ENCODE results near the gene TMEM9. TPM values are rescaled to one million over a fixed set of nuclear protein-coding genes. Genes with fewer than 3 reads are reported as not detected.

TMEM9 gene
- total RNA-seq, 6 donors from 2014 or later: 29.3 to 73.6 (median 59.2) TPM

- Histone ChIP-seq H3K4me3 (peak overlapping the region; percentile 8 to 63 (median 48)), H3K9me3 (no peaks in the 10 kb centered on the region), H3K27me3 (peaks cover 0 to 9% (median 4%) of the 10 kb centered on the region in 4 donors), H3K27ac (peak overlapping the region in 3 of 4 donors; percentile 7 to 69 (median 8)), H3K36me3 (no peaks in the 10 kb centered on the region), H3K4me1 (peaks cover 0 to 23% (median 12%) of the 10 kb centered on the region in 4 donors)
- ATAC-seq (ENCODE audit: low FRiP score in 2 of 2) (peak; percentile 90 to 96), DNase-seq (peak; percentile 86 to 89)
- WGBS, 2 donors: 6 to 24% methylated on average over 19 to 77 of the region's 88 CpGs
- no peak for TF ChIP-seq POLR2AphosphoS5 (IDR thresholded peaks at IDR 0.05)
- TF ChIP-seq EP300 (IDR thresholded peaks at IDR 0.05): no peak
- TF ChIP-seq, protein P1, sequence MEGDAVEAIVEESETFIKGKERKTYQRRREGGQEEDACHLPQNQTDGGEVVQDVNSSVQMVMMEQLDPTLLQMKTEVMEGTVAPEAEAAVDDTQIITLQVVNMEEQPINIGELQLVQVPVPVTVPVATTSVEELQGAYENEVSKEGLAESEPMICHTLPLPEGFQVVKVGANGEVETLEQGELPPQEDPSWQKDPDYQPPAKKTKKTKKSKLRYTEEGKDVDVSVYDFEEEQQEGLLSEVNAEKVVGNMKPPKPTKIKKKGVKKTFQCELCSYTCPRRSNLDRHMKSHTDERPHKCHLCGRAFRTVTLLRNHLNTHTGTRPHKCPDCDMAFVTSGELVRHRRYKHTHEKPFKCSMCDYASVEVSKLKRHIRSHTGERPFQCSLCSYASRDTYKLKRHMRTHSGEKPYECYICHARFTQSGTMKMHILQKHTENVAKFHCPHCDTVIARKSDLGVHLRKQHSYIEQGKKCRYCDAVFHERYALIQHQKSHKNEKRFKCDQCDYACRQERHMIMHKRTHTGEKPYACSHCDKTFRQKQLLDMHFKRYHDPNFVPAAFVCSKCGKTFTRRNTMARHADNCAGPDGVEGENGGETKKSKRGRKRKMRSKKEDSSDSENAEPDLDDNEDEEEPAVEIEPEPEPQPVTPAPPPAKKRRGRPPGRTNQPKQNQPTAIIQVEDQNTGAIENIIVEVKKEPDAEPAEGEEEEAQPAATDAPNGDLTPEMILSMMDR (IDR thresholded peaks at IDR 0.05): peak; percentile 83 to 96 (median 88)
- TF ChIP-seq POLR2A (IDR thresholded peaks at IDR 0.05): peak in 1 of 4 donors; percentile 52
Measured at GRCh38 chr1:201114245-201115131, 39.8 kb downstream of the TMEM9 start.

- peaks cover 0 to 23% (median 12%) of the 10 kb centered on the region in 4 donors for H3K4me1 ChIP-seq
- ATAC-seq (ENCODE audit: low FRiP score in 2 of 2) (no peak), DNase-seq (no peak)
- no peaks in the 10 kb centered on the region for H3K36me3 ChIP-seq
- no peaks in the 10 kb centered on the region for H3K9me3 ChIP-seq
- H3K27me3 ChIP-seq: peaks cover 0 to 9% (median 4%) of the 10 kb centered on the region in 4 donors
- H3K4me3 ChIP-seq: peak overlapping the region in 3 of 4 donors; percentile 38 to 63 (median 59)
- H3K27ac ChIP-seq: no peak overlapping the region
- WGBS, 2 donors: 40 to 48% methylated on average over 12 to 17 of the region's 17 CpGs
- TF ChIP-seq, protein P1 (IDR thresholded peaks at IDR 0.05): no peak
- TF ChIP-seq POLR2AphosphoS5 (IDR thresholded peaks at IDR 0.05) (no peak), EP300 (IDR thresholded peaks at IDR 0.05) (no peak), POLR2A (IDR thresholded peaks at IDR 0.05) (no peak)
Measured at GRCh38 chr1:201113451-201114244, 40.6 kb downstream of the TMEM9 start.

- Histone ChIP-seq H3K27ac (no peak overlapping the region), H3K4me3 (no peak overlapping the region), H3K4me1 (peaks cover 0 to 23% (median 12%) of the 10 kb centered on the region in 4 donors), H3K27me3 (peaks cover 0 to 9% (median 4%) of the 10 kb centered on the region in 4 donors), H3K9me3 (no peaks in the 10 kb centered on the region), H3K36me3 (no peaks in the 10 kb centered on the region)
- TF ChIP-seq POLR2A (IDR thresholded peaks at IDR 0.05): no peak
- DNase-seq (no peak), ATAC-seq (ENCODE audit: low FRiP score in 2 of 2) (no peak)
- 86 to 98% methylated on average over 1 to 3 of the region's 3 CpGs for WGBS, 2 donors
Measured at GRCh38 chr1:201112926-201113325, 41.3 kb downstream of the TMEM9 start.

DNA sequence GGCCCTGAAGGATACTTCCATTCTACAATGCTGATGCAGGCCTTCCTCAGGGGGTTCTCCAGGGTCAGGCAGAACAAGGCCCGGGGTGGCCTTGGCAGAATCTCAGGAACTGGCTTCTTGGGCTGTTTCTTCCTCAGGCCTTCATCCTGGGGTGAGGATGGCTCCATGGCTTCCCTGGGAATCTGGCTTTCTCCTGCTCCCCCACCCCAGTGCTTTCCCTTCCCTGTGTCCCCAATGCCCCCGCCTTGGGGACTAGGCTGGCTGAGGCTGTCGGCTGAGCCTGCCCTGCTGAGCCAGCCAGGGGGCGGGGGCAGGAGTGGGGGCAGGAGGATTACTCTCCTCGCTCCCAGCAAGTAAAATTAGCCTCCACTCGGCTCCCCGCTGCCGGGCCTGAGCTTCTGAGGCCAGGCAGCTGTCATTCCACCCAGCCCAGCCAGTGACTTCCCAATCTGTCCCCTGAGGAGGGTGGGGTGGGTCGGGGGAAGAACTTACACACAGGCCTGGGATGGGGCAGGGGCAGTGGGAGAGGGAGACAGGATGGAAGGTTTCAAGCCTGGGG, 42.0 kb downstream of the TMEM9 start, which contains the start of gene CACNA1S:
Gene CACNA1S (minus strand): TSS at position 254 of the 559 bp plus-strand sequence. CDS start 87 bp downstream, at position 167.
- Histone ChIP-seq H3K27me3 (peaks cover 0 to 9% (median 4%) of the 10 kb centered on the region in 4 donors), H3K4me3 (no peak within 1 kb of the TSS), H3K36me3 (no peaks in the 10 kb centered on the region), H3K4me1 (peaks cover 0 to 23% (median 12%) of the 10 kb centered on the region in 4 donors), H3K9me3 (no peaks in the 10 kb centered on the region), H3K27ac (no peak within 1 kb of the TSS)
- TF ChIP-seq, protein P1 (IDR thresholded peaks at IDR 0.05): no peak
- TF ChIP-seq EP300 (IDR thresholded peaks at IDR 0.05): no peak
- TF ChIP-seq POLR2AphosphoS5 (IDR thresholded peaks at IDR 0.05): no peak
- TF ChIP-seq POLR2A (IDR thresholded peaks at IDR 0.05): no peak
- WGBS, 2 donors: 80 to 81% methylated on average over 2 to 9 of the region's 9 CpGs
- ATAC-seq (ENCODE audit: low FRiP score in 2 of 2) (no peak), DNase-seq (no peak)
